A673 (cell line): ENCODE results near the gene TREM1. TPM values are rescaled to one million over a fixed set of nuclear protein-coding genes. Genes with fewer than 3 reads are reported as not detected.

Source experiments
- BruUV-seq: library from RNA; stranded (reverse); fragments of 400-500 nt; replicated peaks from 2 replicates; lab custom pipeline; 2021; lab: Mats Ljungman, UMichigan
- CTCF ChIA-PET: fragments of 300-600 bp; sonication (Branson Sonifier 250); formaldehyde crosslinking; loops from one replicate; lab custom pipeline; 2022; ENCODE audit warnings: antibody characterized with exemption; lab: Charles Lee
- POLR2A ChIA-PET: fragments of 300-600 bp; sonication (Branson Sonifier 250); formaldehyde crosslinking; loops from one replicate; lab custom pipeline; 2022; ENCODE audit warnings: antibody characterized with exemption; ENCODE audit not compliant: low non-redundant PET; lab: Charles Lee
- DNase-seq: peaks from one replicate; pipeline ENCODE4 v3.0.0-alpha.2; 2015; ENCODE audit warnings: low spot score
- H3K27ac ChIP-seq: fragments of 200-600 bp; sonication (generic); 2 replicates; pipeline ENCODE4 v1.5.1; 2016; ENCODE audit warnings: mixed run types, low read depth, mild to moderate bottlenecking, mixed read lengths, antibody characterized with exemption, low read length; ENCODE audit not compliant: poor library complexity, severe bottlenecking
- H3K27me3 ChIP-seq: fragments of 200-600 bp; sonication (generic); replicated peaks from 2 replicates; pipeline ENCODE4 v1.6.1; 2017; ENCODE audit warnings: mixed run types, low read depth, mild to moderate bottlenecking, mixed read lengths, antibody characterized with exemption, low read length; ENCODE audit not compliant: insufficient read depth, poor library complexity
- H3K36me3 ChIP-seq: fragments of 200-600 bp; sonication (generic); 2 replicates; pipeline ENCODE4 v1.6.1; 2016; ENCODE audit warnings: mixed run types, mild to moderate bottlenecking, mixed read lengths, antibody characterized with exemption, low read length; ENCODE audit not compliant: insufficient read depth, poor library complexity, severe bottlenecking
- H3K4me1 ChIP-seq: fragments of 200-600 bp; sonication (generic); 2 replicates; pipeline ENCODE4 v1.6.1; 2017; ENCODE audit warnings: mixed run types, mild to moderate bottlenecking, mixed read lengths, antibody characterized with exemption, low read length; ENCODE audit not compliant: insufficient read depth, poor library complexity, severe bottlenecking
- H3K4me3 ChIP-seq: fragments of 200-600 bp; sonication (generic); 2 replicates; pipeline ENCODE4 v1.5.1; 2016; ENCODE audit warnings: low read depth, mixed run types, mild to moderate bottlenecking, mixed read lengths, low read length; ENCODE audit not compliant: poor library complexity, severe bottlenecking
- H3K9me3 ChIP-seq: fragments of 200-600 bp; sonication (generic); 2 replicates; pipeline ENCODE4 v1.6.1; 2016; ENCODE audit warnings: mixed run types, low read depth, mild to moderate bottlenecking, mixed read lengths, antibody characterized with exemption, low read length; ENCODE audit not compliant: poor library complexity, severe bottlenecking
- CTCF ChIP-seq: fragments of 300-800, 200-600 bp; sonication (generic); conservative IDR thresholded peaks from 2 replicates; pipeline ENCODE4 v1.5.1; 2017; ENCODE audit warnings: low read depth, mild to moderate bottlenecking, antibody characterized with exemption, low read length, moderate library complexity, mixed read lengths
- EZH2 ChIP-seq: fragments of 200-600 bp; sonication (generic); IDR thresholded peaks from 2 replicates; pipeline ENCODE4 v1.6.1; 2017; ENCODE audit warnings: borderline replicate concordance, low read depth, mild to moderate bottlenecking, mixed read lengths, antibody characterized with exemption, low read length; ENCODE audit not compliant: poor library complexity, severe bottlenecking
- intact Hi-C: fragments of 100-400 bp; cut with micrococcal nuclease; formaldehyde crosslinking; loops from one replicate; pipeline ENCODE4 v1.10.0; 2022; ENCODE audit not compliant: unreplicated experiment
- total RNA-seq: library from RNA; stranded (reverse); gene quantifications from 2 replicates; pipeline ENCODE4 v1.2.3, GENCODE V29; 2021

The TREM1 gene
- total RNA-seq, 1 experiment from 2014 or later = not detected

DNA sequence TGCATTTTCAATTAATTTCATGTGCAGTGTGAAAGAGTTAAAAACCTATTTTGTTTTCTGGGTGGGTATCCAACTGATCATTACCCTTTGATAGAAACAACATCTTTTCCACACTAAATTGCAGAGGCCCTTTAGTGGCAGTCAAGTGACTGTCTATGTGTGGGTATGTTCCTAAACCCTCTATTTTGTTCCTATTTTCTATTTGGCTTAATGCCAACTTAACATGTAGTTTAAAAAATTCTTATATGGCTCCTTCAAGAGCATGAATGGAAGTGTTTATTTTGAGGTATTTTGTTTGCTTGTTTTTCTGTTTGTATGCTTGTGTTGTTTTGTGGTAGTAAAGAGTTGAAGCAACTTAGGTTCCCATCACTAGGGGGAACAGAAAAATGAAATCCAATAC lies 19.9 kb downstream of the TREM1 start:
- BruUV-seq = no TSS peak
- H3K9me3 ChIP-seq = peaks cover 16% of the 10 kb centered on the region
- H3K27ac ChIP-seq = no peak overlapping the region
- TF ChIP-seq EZH2 (no peak), CTCF (no peak)
- POLR2A ChIA-PET = no interaction called here
- no peaks in the 10 kb centered on the region for H3K27me3 ChIP-seq
- DNase-seq = no peak
- intact Hi-C loops = no loop called here
- no peak overlapping the region for H3K4me3 ChIP-seq
- peaks cover 25% of the 10 kb centered on the region for H3K4me1 ChIP-seq
- no peaks in the 10 kb centered on the region for H3K36me3 ChIP-seq
- CTCF ChIA-PET = no interaction called here

- BruUV-seq = no TSS peak
- TF ChIP-seq CTCF (no peak), EZH2 (no peak)
- Histone ChIP-seq H3K4me3 (no peak overlapping the region), H3K36me3 (no peaks in the 10 kb centered on the region), H3K27me3 (no peaks in the 10 kb centered on the region), H3K9me3 (peaks cover 27% of the 10 kb centered on the region), H3K27ac (no peak overlapping the region), H3K4me1 (peaks cover 20% of the 10 kb centered on the region)
- POLR2A ChIA-PET = no interaction called here
- DNase-seq = no peak
- CTCF ChIA-PET = no interaction called here
- intact Hi-C loops = no loop called here
These were observed 23.2 kb downstream of the TREM1 start for GRCh38 chr6:41263267-41263666.

DNA sequence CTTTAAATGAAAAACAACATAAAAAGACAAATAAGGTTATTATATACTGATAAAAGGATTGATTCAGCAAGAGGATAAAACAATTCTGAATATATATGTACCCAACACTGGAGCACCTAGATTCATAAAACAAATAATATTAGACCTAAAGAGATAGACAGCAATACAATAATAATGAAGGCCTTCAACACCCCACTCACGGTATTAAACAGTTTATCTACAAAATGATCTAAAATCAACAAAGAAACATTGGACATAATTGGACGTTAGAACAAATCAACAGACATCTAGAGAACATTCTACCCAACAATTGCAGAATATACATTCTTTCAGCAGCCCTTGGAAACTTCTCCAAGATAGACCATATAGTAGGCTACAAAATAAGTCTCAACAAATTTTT lies 24.1 kb downstream of the TREM1 start:
- Histone ChIP-seq H3K27ac (no peak overlapping the region), H3K9me3 (peaks cover 27% of the 10 kb centered on the region), H3K36me3 (no peaks in the 10 kb centered on the region), H3K27me3 (no peaks in the 10 kb centered on the region), H3K4me1 (peaks cover 21% of the 10 kb centered on the region), H3K4me3 (no peak overlapping the region)
- ChIA-PET CTCF (no interaction called here), POLR2A (no interaction called here)
- DNase-seq = no peak
- no peak for TF ChIP-seq EZH2
- no peak for TF ChIP-seq CTCF
- no TSS peak for BruUV-seq
- intact Hi-C loops = no loop called here
